B cell (primary cell): ENCODE data around the gene RPP14.

Experiments
- CTCF ChIP-seq: fragments of 200-600 bp; IDR thresholded peaks from one replicate; pipeline ENCODE4 v1.8.0; 2022; ENCODE audit warnings: antibody characterized with exemption, mild to moderate bottlenecking
- EZH2 ChIP-seq: IDR thresholded peaks from 2 replicates; pipeline ENCODE4 v1.6.1; 2012; ENCODE audit warnings: borderline replicate concordance, low read depth, mild to moderate bottlenecking, moderate library complexity, low read length; ENCODE audit not compliant: insufficient read depth, poor library complexity, severe bottlenecking

- TF ChIP-seq CTCF = no peak
- TF ChIP-seq EZH2 = no peak
Observed at GRCh38 chr3:58358808-58359207, 52.8 kb downstream of the RPP14 start.
